ENCODE measurements around the gene VEGFC.

VEGFC gene

GRCh38 chr4:176668324-176668723, 124.4 kb downstream of the VEGFC start:
- DNase-seq: no peak

GRCh38 chr4:176664964-176665363, 127.8 kb downstream of the VEGFC start:
- no peak for DNase-seq

DNA sequence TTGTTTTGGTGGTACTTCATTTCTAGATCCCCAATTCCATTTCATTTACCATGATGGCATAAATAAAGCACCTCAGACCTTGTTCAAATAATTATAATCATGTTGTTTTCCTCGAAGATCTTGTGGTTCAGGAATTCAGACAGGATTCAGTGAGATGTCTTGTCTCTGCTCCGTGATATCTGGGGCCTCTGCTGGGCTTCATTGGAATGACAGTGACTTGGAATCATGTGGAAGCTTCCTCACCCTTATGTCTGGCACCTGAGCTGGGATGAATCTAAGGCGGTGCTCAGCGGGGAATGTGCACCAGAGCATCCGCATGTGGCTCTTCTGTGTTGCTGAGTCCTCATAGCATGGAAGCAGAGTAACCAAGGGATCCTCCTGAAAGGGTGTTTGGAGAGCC, 132.2 kb downstream of the VEGFC start:
- no peak for DNase-seq

DNA sequence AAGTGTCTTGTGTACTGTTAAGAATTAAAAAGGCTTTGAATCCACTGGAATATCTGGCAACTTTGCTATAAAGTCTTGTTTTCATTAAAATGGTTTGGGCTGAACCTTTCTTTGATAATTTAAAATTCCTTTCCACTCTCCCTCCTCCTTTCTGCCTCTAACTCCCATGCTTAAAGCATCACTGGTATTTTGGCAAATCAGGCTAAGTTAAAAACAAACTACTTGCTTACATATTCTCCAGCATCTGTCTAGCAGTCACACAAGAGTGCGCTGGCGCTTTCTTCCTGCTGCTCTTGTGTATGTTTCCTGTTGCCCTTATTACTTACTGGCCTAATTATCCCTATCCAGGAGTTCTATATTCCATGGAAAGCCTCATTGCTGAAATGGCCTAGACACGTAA, 136.6 kb downstream of the VEGFC start:
- no peak for DNase-seq

- DNase-seq: no peak
Observed at GRCh38 chr4:176654565-176655216, 138.0 kb downstream of the VEGFC start.

GRCh38 chr4:176653401-176654220, 139.1 kb downstream of the VEGFC start:
- no peak for DNase-seq

- no peak for DNase-seq
Observed at GRCh38 chr4:176646311-176646710, 146.4 kb downstream of the VEGFC start.

- no peak for DNase-seq
Observed at GRCh38 chr4:176645246-176645960, 147.3 kb downstream of the VEGFC start.

- no peak for DNase-seq
Observed at GRCh38 chr4:176642472-176642871, 150.2 kb downstream of the VEGFC start.

DNA sequence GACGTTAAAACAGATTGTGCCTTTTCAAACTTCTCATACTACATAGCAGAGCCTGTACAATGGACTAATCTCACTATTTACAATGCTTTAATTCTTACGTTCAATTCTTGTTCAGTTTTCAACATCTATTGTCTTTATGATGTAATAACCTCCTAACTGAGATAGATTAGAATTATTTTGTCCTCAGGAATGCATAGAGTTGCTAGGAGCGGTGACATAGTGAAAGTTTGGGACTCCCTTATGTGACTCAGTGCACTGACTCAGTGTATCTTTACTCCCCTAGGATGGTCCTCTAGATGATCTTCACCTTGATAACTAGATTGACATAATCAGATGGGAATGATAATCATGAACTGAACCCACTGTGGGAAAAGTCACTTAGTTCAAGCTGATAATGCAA, 151.5 kb downstream of the VEGFC start:
- DNase-seq: no peak

GRCh38 chr4:176638992-176639391, 153.7 kb downstream of the VEGFC start:
- no peak for DNase-seq

DNA sequence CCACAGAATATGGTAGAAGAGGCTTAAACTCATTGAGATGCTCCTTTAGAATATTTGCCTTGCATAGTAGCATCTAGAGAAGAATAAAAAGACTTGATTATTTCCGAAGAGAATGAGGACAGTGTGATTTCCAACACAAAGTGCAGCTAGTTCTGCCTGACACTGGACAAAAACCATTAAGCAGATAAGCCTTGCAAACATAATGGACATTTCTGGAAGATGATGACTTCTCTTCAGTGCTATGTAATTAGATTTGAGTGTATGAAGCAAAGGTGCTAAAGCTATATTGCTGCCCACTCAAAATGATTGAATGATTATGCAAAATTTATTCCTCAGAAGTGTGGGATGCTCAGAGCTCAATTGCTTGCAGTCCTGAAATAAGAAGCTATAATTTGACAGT, 156.4 kb downstream of the VEGFC start:
- no peak for DNase-seq

GRCh38 chr4:176635372-176636261, 157.1 kb downstream of the VEGFC start:
- DNase-seq: no peak

Measured in activated CD4-positive, alpha-beta T cell treated with anti-CD3 and anti-CD28 coated beads, Interleukin-2, Interleukin-6, amounts not matched to agents 100 ng/mL and 50 ng/mL, durations not matched to agents 16 hours and 8 hours (primary cell).